ENCODE results near the gene ETS1.

The ETS1 gene

GRCh38 chr11:128412847-128413791 is 174.2 kb downstream of the ETS1 start:
- H3K27ac ChIP-seq: no peak overlapping the region
- H3K27me3 ChIP-seq (ENCODE audit: insufficient read depth, low read depth, severe bottlenecking): no peaks in the 10 kb centered on the region
- TF ChIP-seq CTCF (IDR thresholded peaks at IDR 0.05; ENCODE audit: low read depth, low read length): no peak
- no peak overlapping the region for H3K4me3 ChIP-seq (ENCODE audit: low read depth, low read length)
- DNase-seq: no peak
- no peaks in the 10 kb centered on the region for H3K36me3 ChIP-seq
- no peaks in the 10 kb centered on the region for H3K9me3 ChIP-seq (ENCODE audit: severe bottlenecking)

- Histone ChIP-seq H3K27me3 (ENCODE audit: insufficient read depth, low read depth, severe bottlenecking) (no peaks in the 10 kb centered on the region), H3K36me3 (no peaks in the 10 kb centered on the region), H3K27ac (no peak overlapping the region), H3K9me3 (ENCODE audit: severe bottlenecking) (no peaks in the 10 kb centered on the region), H3K4me3 (ENCODE audit: low read depth, low read length) (no peak overlapping the region)
- DNase-seq: no peak
- TF ChIP-seq CTCF (IDR thresholded peaks at IDR 0.05; ENCODE audit: low read depth, low read length): no peak
Observed at GRCh38 chr11:128411812-128412211, 175.5 kb downstream of the ETS1 start.

- Histone ChIP-seq H3K27me3 (ENCODE audit: insufficient read depth, low read depth, severe bottlenecking) (no peaks in the 10 kb centered on the region), H3K27ac (no peak overlapping the region), H3K4me3 (ENCODE audit: low read depth, low read length) (no peak overlapping the region), H3K9me3 (ENCODE audit: severe bottlenecking) (no peaks in the 10 kb centered on the region), H3K36me3 (no peaks in the 10 kb centered on the region)
- TF ChIP-seq CTCF (IDR thresholded peaks at IDR 0.05; ENCODE audit: low read depth, low read length): no peak
- no peak for DNase-seq
Observed at GRCh38 chr11:128411150-128411549, 176.2 kb downstream of the ETS1 start.

- Histone ChIP-seq H3K36me3 (no peaks in the 10 kb centered on the region), H3K4me3 (ENCODE audit: low read depth, low read length) (no peak overlapping the region), H3K9me3 (ENCODE audit: severe bottlenecking) (no peaks in the 10 kb centered on the region), H3K27ac (no peak overlapping the region), H3K27me3 (ENCODE audit: insufficient read depth, low read depth, severe bottlenecking) (no peaks in the 10 kb centered on the region)
- DNase-seq: no peak
- no peak for TF ChIP-seq CTCF (IDR thresholded peaks at IDR 0.05; ENCODE audit: low read depth, low read length)
Observed at GRCh38 chr11:128409476-128409875, 177.9 kb downstream of the ETS1 start.

Measured in WERI-Rb-1 (cell line).